Nephron progenitor cell (in vitro differentiated cells): ENCODE data around the gene MLH3.

ENCODE experiments used
- DNase-seq: peaks from one replicate; pipeline ENCODE4 v3.0.0; 2021
- H3K27ac Mint-ChIP-seq: 2 replicates; pipeline ENCODE4 v1.8.0; 2021; ENCODE audit warnings: mild to moderate bottlenecking, moderate library complexity, mixed read lengths
- H3K27me3 Mint-ChIP-seq: 2 replicates; pipeline ENCODE4 v1.8.0; 2021; ENCODE audit warnings: mild to moderate bottlenecking, low read depth, mixed read lengths; ENCODE audit not compliant: poor library complexity
- H3K36me3 Mint-ChIP-seq: 2 replicates; pipeline ENCODE4 v1.8.0; 2021; ENCODE audit warnings: low read depth, mixed read lengths
- H3K4me1 Mint-ChIP-seq: 2 replicates; pipeline ENCODE4 v1.8.0; 2021; ENCODE audit warnings: mixed read lengths
- H3K4me3 Mint-ChIP-seq: 2 replicates; pipeline ENCODE4 v1.8.0; 2021; ENCODE audit warnings: mild to moderate bottlenecking, moderate library complexity, mixed read lengths
- H3K9me3 Mint-ChIP-seq: 2 replicates; pipeline ENCODE4 v1.8.0; 2021; ENCODE audit warnings: mild to moderate bottlenecking, moderate library complexity, mixed read lengths
- TF ChIP-seq, protein P1 (sequence below): fragments of 200-600 bp; sonication (generic); IDR thresholded peaks from 2 replicates; pipeline ENCODE4 v1.5.0; 2021; ENCODE audit warnings: antibody characterized with exemption

MLH3 gene

DNA sequence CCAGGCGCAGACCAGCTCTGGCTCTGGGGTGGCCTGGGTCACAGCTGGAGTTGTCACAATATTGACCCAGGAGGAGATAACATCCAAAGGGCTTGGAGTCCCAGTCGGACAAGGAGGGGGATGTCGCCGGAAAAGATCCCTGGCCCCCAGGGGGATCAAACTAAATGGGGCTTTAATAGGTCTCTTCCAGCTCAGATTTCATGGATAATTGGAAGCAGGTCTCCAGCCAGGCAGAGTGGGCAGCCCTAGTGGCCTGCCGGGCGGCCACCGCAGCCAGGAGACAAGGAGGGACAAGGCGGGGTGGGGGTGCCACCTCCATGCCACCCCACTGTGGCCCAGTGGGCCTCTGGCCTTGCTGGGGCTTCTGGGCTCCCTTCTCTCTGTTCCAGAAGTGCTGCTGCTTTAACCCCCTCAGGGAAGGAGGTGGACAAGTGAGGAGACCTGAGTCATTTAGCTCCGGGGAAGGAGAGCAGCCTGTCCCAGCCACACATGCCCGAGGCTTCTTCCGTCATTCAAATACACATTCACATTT is 72.8 kb downstream of the MLH3 start:
- H3K9me3 Mint-ChIP-seq: no peaks in the 10 kb centered on the region
- H3K4me1 Mint-ChIP-seq: peaks cover 94% of the 10 kb centered on the region
- peaks cover 14% of the 10 kb centered on the region for H3K27me3 Mint-ChIP-seq
- H3K27ac Mint-ChIP-seq: peak overlapping the region; percentile 45
- TF ChIP-seq, protein P1, sequence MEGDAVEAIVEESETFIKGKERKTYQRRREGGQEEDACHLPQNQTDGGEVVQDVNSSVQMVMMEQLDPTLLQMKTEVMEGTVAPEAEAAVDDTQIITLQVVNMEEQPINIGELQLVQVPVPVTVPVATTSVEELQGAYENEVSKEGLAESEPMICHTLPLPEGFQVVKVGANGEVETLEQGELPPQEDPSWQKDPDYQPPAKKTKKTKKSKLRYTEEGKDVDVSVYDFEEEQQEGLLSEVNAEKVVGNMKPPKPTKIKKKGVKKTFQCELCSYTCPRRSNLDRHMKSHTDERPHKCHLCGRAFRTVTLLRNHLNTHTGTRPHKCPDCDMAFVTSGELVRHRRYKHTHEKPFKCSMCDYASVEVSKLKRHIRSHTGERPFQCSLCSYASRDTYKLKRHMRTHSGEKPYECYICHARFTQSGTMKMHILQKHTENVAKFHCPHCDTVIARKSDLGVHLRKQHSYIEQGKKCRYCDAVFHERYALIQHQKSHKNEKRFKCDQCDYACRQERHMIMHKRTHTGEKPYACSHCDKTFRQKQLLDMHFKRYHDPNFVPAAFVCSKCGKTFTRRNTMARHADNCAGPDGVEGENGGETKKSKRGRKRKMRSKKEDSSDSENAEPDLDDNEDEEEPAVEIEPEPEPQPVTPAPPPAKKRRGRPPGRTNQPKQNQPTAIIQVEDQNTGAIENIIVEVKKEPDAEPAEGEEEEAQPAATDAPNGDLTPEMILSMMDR: no peak
- H3K36me3 Mint-ChIP-seq: no peaks in the 10 kb centered on the region
- H3K4me3 Mint-ChIP-seq: no peak overlapping the region
- DNase-seq: peak; percentile 42

GRCh38 chr14:74977901-74978385 is 73.3 kb downstream of the MLH3 start:
- peak overlapping the region; percentile 45 for H3K27ac Mint-ChIP-seq
- H3K27me3 Mint-ChIP-seq: peaks cover 14% of the 10 kb centered on the region
- H3K4me3 Mint-ChIP-seq: peak overlapping the region; percentile 55
- peaks cover 88% of the 10 kb centered on the region for H3K4me1 Mint-ChIP-seq
- TF ChIP-seq, protein P1: no peak
- no peak for DNase-seq
- no peaks in the 10 kb centered on the region for H3K9me3 Mint-ChIP-seq
- no peaks in the 10 kb centered on the region for H3K36me3 Mint-ChIP-seq

DNA sequence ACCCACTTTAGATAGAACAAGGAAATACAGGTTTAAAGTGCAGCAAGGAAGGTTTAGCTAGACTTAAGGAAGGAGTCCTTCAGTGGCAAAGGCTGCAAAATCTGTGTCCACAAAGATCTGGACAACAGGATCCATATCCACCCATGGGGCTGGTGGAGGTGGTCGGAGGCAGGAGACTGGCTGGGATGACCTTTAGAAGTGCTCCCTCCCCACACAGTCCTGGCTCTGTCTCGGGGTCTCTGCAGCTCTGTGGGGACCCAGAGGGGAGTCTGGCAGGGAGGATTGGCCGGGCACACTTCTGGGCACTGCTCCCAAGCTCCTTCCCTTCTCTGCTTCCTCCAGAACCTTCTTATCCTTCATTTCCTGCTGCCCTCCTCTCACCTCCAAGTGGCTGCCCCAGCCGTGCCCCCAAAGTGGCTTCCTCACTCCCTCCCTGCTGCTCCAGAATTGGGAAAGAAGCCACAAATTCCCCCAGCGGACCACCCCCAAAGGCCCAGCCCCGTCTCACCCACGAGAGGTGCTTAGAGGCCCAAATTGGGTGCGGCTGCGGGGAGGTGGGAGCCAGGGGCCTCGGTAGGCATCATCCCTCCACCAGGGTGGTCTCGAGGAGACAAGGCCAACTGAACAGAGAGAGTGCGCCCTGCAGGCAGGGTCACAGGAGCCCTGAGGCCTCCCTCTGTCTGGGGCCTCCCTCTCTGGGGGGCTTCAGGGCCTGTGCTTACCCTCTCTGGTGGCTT is 73.9 kb downstream of the MLH3 start:
- TF ChIP-seq, protein P1: no peak
- H3K4me1 Mint-ChIP-seq: peaks cover 82% of the 10 kb centered on the region
- no peaks in the 10 kb centered on the region for H3K36me3 Mint-ChIP-seq
- no peak overlapping the region for H3K4me3 Mint-ChIP-seq
- peaks cover 14% of the 10 kb centered on the region for H3K27me3 Mint-ChIP-seq
- H3K27ac Mint-ChIP-seq: no peak overlapping the region
- DNase-seq: no peak
- H3K9me3 Mint-ChIP-seq: no peaks in the 10 kb centered on the region

DNA sequence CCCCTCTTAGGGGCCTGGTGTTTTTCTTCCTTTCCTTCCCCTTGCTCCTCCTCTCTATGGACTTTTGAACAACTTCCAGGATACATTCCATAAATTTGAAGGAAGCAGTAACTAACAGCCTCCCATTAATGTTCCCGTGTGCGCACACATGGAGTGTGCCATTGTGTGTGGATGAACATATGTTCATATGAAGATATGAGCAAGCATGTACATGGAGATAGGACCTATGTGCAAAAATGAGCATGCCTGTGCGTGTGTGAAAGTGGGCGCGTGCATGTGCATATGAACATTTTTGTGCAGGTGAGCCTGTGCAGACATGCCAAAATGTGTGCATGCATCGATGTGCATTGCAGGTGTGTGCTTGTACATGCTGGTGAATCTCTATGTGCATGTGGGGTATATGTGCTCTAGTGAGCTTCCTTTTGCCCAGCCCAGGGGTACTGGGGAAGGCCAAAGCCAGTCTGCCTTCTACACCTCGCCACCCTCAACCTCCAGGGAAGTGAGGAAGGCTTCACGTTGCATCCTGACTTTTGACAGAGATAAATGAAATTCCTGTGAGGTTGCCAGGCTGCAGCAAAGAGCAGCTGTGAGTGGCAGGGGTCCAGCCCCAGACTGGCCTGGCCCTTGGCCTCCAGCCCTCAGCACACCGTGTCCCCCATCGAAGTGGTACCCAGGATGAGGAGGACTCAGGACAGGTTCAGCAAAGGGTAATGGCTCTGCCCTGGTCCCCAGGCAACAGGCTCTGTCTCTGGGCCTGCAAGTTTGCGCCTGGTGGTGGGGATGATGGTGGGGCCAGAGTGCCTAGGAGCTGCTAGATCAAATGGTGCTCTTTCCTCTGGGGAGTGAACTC is 74.8 kb downstream of the MLH3 start:
- H3K4me1 Mint-ChIP-seq: peaks cover 74% of the 10 kb centered on the region
- no peak for DNase-seq
- no peak overlapping the region for H3K4me3 Mint-ChIP-seq
- H3K36me3 Mint-ChIP-seq: no peaks in the 10 kb centered on the region
- no peak overlapping the region for H3K27ac Mint-ChIP-seq
- TF ChIP-seq, protein P1: no peak
- no peaks in the 10 kb centered on the region for H3K9me3 Mint-ChIP-seq
- H3K27me3 Mint-ChIP-seq: peaks cover 14% of the 10 kb centered on the region

DNA sequence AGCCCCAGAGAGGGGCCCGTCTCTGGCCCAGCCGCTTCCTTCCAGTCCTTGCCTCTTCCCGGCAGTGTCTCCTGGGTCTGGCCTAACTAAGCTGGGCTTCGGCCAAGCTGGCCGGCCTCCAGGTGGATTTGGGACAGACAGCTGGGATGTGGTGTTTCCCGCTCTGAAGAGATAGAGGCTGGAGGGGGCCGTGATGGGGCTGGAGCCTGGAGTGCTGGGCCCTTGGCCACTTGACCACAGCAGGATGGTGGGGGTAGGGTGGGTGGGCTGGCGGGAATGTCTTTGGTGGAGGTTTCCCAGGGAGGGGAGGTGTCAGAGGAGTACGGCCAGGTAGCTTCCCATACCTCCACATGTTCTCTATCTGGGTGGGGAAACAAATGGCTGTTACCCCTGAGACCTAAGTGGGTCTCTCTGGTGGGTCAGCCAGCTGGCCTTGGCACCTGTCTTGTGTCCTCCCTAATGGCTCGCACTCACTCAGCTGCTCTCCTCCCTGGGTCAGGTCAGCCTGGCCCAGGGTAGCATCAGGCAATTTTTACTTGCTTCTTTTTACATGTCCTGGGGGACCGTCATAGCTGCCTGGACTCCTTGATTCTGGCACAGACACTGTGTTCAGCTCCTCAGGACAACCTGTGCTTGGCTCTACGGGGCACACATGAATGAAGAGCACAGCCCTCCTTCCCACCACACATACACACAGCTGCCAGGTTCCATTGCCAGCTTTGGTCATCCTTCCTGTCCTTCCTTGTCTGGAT is 76.0 kb downstream of the MLH3 start:
- no peak for DNase-seq
- no peak overlapping the region for H3K4me3 Mint-ChIP-seq
- H3K4me1 Mint-ChIP-seq: peaks cover 67% of the 10 kb centered on the region
- H3K9me3 Mint-ChIP-seq: no peaks in the 10 kb centered on the region
- peaks cover 14% of the 10 kb centered on the region for H3K27me3 Mint-ChIP-seq
- no peaks in the 10 kb centered on the region for H3K36me3 Mint-ChIP-seq
- TF ChIP-seq, protein P1: no peak
- no peak overlapping the region for H3K27ac Mint-ChIP-seq
